ENCODE data around the gene EDIL3. TPM values are rescaled to one million over a fixed set of nuclear protein-coding genes. Genes with fewer than 3 reads are reported as not detected.

Gene EDIL3
- total and polyA plus RNA-seq, 7 donors = 3.5 to 57.3 (median 37.1) TPM

DNA sequence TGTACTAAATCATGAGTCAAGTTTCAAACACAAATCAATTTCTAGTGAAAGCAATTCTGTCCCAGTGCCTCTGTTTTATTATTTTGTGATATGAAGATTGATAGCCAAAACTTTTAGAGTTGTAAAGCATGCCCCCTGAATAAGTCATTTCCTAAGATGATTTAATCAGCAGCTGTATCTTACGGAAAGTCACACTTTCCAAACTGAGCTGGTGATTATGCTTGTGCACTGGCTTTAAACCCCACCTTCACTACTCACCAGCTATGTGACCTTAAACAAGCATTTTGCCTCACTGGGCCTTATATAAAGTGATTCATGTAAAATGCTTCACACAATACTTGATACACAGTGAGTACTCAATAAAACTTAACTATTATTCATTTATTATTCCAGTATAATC is 78.1 kb downstream of the EDIL3 start:
- H3K4me1 ChIP-seq = no peaks in the 10 kb centered on the region
- H3K36me3 ChIP-seq = no peaks in the 10 kb centered on the region
- H3K27me3 ChIP-seq = no peaks in the 10 kb centered on the region
- H3K9me3 ChIP-seq = no peaks in the 10 kb centered on the region
- no peak overlapping the region for H3K27ac ChIP-seq
- TF ChIP-seq, protein P1, sequence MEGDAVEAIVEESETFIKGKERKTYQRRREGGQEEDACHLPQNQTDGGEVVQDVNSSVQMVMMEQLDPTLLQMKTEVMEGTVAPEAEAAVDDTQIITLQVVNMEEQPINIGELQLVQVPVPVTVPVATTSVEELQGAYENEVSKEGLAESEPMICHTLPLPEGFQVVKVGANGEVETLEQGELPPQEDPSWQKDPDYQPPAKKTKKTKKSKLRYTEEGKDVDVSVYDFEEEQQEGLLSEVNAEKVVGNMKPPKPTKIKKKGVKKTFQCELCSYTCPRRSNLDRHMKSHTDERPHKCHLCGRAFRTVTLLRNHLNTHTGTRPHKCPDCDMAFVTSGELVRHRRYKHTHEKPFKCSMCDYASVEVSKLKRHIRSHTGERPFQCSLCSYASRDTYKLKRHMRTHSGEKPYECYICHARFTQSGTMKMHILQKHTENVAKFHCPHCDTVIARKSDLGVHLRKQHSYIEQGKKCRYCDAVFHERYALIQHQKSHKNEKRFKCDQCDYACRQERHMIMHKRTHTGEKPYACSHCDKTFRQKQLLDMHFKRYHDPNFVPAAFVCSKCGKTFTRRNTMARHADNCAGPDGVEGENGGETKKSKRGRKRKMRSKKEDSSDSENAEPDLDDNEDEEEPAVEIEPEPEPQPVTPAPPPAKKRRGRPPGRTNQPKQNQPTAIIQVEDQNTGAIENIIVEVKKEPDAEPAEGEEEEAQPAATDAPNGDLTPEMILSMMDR (IDR thresholded peaks at IDR 0.05) = no peak
- TF ChIP-seq EP300 (IDR thresholded peaks at IDR 0.05) = no peak
- TF ChIP-seq POLR2AphosphoS5 (IDR thresholded peaks at IDR 0.05) = no peak
- TF ChIP-seq POLR2A (IDR thresholded peaks at IDR 0.05) = no peak
- intact Hi-C loops (cut with DNase I) = no loop called here
- no peak overlapping the region for H3K4me3 ChIP-seq
- no peak for DNase-seq
- 84 to 90% methylated on average over 1 of the region's 1 CpG for WGBS, 2 donors

DNA sequence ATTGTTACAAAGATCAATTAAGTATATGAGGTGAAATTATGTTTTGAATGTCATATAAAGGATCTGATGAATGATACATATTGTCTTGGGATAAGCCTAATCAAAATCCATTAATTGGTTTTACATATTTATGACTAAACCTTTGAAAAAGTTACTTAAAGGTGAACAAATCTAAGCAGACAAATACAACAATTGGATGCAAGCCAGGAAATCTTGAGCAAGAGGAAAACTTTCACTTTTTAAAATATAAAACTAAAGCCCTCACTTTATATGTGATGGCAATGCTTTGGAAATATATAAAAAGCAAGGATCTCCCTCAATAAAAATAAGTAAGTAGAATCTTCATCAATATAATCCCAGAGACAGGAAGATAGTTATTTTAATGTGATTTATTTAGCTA is 80.1 kb downstream of the EDIL3 start:
- intact Hi-C loops (cut with DNase I) = no loop called here
- no peak for DNase-seq
- Histone ChIP-seq H3K9me3 (no peaks in the 10 kb centered on the region), H3K4me1 (no peaks in the 10 kb centered on the region), H3K4me3 (no peak overlapping the region), H3K27me3 (no peaks in the 10 kb centered on the region), H3K27ac (no peak overlapping the region), H3K36me3 (no peaks in the 10 kb centered on the region)
- TF ChIP-seq, protein P1 (IDR thresholded peaks at IDR 0.05) = no peak
- no peak for TF ChIP-seq POLR2A (IDR thresholded peaks at IDR 0.05)
- TF ChIP-seq EP300 (IDR thresholded peaks at IDR 0.05) = no peak
- TF ChIP-seq POLR2AphosphoS5 (IDR thresholded peaks at IDR 0.05) = no peak

DNA sequence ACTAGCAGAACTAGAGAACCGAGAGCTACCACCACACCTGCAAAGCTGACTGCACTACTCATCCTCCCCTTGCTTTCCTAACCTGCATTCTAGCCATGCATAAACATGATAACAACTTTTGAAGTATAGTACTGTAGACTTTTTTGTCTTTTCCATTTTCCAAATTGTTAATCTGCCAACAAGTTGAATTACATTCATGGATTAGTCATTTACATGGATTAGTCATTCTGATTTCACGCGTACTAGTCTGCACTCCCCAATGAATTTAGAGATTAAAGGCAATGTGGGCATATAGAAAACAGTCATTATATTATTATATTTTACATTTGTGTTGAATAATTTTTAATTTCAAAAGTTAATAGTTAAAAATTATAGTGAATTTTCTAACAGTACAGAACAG is 81.4 kb downstream of the EDIL3 start:
- Histone ChIP-seq H3K4me3 (no peak overlapping the region), H3K9me3 (no peaks in the 10 kb centered on the region), H3K4me1 (no peaks in the 10 kb centered on the region), H3K36me3 (no peaks in the 10 kb centered on the region), H3K27ac (no peak overlapping the region), H3K27me3 (no peaks in the 10 kb centered on the region)
- no peak for TF ChIP-seq EP300 (IDR thresholded peaks at IDR 0.05)
- TF ChIP-seq POLR2AphosphoS5 (IDR thresholded peaks at IDR 0.05) = no peak
- TF ChIP-seq, protein P1 (IDR thresholded peaks at IDR 0.05) = no peak
- 89 to 94% methylated on average over 3 of the region's 3 CpGs for WGBS, 2 donors
- no peak for DNase-seq
- intact Hi-C loops (cut with DNase I) = no loop called here

- 81 to 86% methylated on average over 1 of the region's 1 CpG for WGBS, 2 donors
- H3K4me1 ChIP-seq = no peaks in the 10 kb centered on the region
Measured at GRCh38 chr5:84301535-84301934, 83.1 kb downstream of the EDIL3 start.

DNA sequence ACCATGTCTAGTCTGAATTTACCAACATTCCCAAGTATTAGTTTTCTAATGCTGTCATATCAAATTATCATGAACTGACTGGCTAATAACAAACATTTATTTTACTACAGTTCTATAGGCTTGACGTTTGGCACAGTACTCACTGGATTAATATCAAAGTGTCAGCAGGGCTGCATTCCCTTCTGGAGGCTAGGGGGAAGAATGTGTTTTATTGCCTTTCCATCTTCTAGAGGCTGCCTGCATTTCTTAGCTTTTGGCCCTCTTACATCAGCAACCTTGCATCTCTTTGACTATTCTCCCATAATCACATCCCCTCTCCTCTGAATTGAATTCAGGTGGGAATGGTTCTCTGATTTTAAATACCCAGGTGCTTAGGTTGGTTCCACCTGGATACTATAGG is 84.7 kb downstream of the EDIL3 start:
- H3K9me3 ChIP-seq = no peaks in the 10 kb centered on the region
- H3K27me3 ChIP-seq = no peaks in the 10 kb centered on the region
- H3K36me3 ChIP-seq = no peaks in the 10 kb centered on the region
- H3K4me1 ChIP-seq = no peaks in the 10 kb centered on the region
- H3K4me3 ChIP-seq = no peak overlapping the region
- no peak overlapping the region for H3K27ac ChIP-seq
- TF ChIP-seq POLR2A (IDR thresholded peaks at IDR 0.05) (no peak), EP300 (IDR thresholded peaks at IDR 0.05) (no peak), POLR2AphosphoS5 (IDR thresholded peaks at IDR 0.05) (no peak)
- TF ChIP-seq, protein P1 (IDR thresholded peaks at IDR 0.05) = no peak
- intact Hi-C loops (cut with DNase I) = no loop called here
- no peak for DNase-seq
- WGBS, 2 donors = 63 to 71% methylated on average over 1 of the region's 1 CpG

More at GRCh38 chr5:84301535-84301934, 83.1 kb downstream of the EDIL3 start:
- Histone ChIP-seq H3K4me3 (no peak overlapping the region), H3K27ac (no peak overlapping the region), H3K36me3 (no peaks in the 10 kb centered on the region), H3K27me3 (no peaks in the 10 kb centered on the region), H3K9me3 (no peaks in the 10 kb centered on the region)
- intact Hi-C loops (cut with DNase I) = no loop called here
- no peak for DNase-seq
- TF ChIP-seq POLR2AphosphoS5 (IDR thresholded peaks at IDR 0.05) (no peak), POLR2A (IDR thresholded peaks at IDR 0.05) (no peak), EP300 (IDR thresholded peaks at IDR 0.05) (no peak)
- TF ChIP-seq, protein P1 (IDR thresholded peaks at IDR 0.05) = no peak

All from sigmoid colon (tissue), 7 donors.